OCI-LY7 (cell line): ENCODE data around the gene FBXO2. TPM values are rescaled to one million over a fixed set of nuclear protein-coding genes. Genes with fewer than 3 reads are reported as not detected.

Experiments
- BruUV-seq: library from RNA; stranded (reverse); fragments of 400-500 nt; replicated peaks from 2 replicates; lab custom pipeline; 2021; lab: Mats Ljungman, UMichigan
- CTCF ChIA-PET: fragments of 300-600 bp; sonication (Branson Sonifier 250); formaldehyde crosslinking; loops from one replicate; lab custom pipeline; 2022; ENCODE audit warnings: antibody characterized with exemption; ENCODE audit not compliant: unreplicated experiment; lab: Charles Lee
- POLR2A ChIA-PET: fragments of 300-600 bp; sonication (Branson Sonifier 250); formaldehyde crosslinking; loops from one replicate; lab custom pipeline; 2022; ENCODE audit warnings: antibody characterized with exemption; lab: Charles Lee
- DNase-seq: peaks from one replicate; pipeline ENCODE4 v3.0.0-alpha.2; 2015; ENCODE audit warnings: low spot score
- H2AFZ ChIP-seq: fragments of 200-600 bp; sonication (generic), shearing (Covaris generic); 2 replicates; pipeline ENCODE4 v1.6.1; 2014; ENCODE audit warnings: mild to moderate bottlenecking, antibody characterized with exemption, low read length, moderate library complexity
- H3K27ac ChIP-seq: fragments of 200-600 bp; sonication (generic); 2 replicates; pipeline ENCODE4 v1.5.1; 2014; ENCODE audit warnings: mixed run types, low read depth, mild to moderate bottlenecking, moderate library complexity, low read length, inconsistent platforms; ENCODE audit not compliant: poor library complexity, severe bottlenecking
- H3K36me3 ChIP-seq: fragments of 200-600 bp; sonication (generic); 2 replicates; pipeline ENCODE4 v1.6.1; 2014; ENCODE audit warnings: mild to moderate bottlenecking, antibody characterized with exemption, low read length, moderate library complexity, mixed read lengths; ENCODE audit not compliant: insufficient read depth
- H3K4me1 ChIP-seq: fragments of 200-600 bp; sonication (generic); 2 replicates; pipeline ENCODE4 v1.5.1; 2014; ENCODE audit warnings: mild to moderate bottlenecking, low read length; ENCODE audit not compliant: insufficient read depth, poor library complexity, severe bottlenecking
- H3K4me2 ChIP-seq: fragments of 200-600 bp; sonication (generic); 2 replicates; pipeline ENCODE4 v1.6.1; 2014; ENCODE audit warnings: mild to moderate bottlenecking, low read length
- H3K4me3 ChIP-seq: fragments of 200-600 bp; sonication (generic); 2 replicates; pipeline ENCODE4 v1.5.1; 2014; ENCODE audit warnings: mild to moderate bottlenecking, low read depth, low read length; ENCODE audit not compliant: poor library complexity, severe bottlenecking
- H3K79me2 ChIP-seq: fragments of 200-600 bp; sonication (generic); 2 replicates; pipeline ENCODE4 v1.6.1; 2016; ENCODE audit warnings: low read depth, mild to moderate bottlenecking, low read length, moderate library complexity, mixed read lengths; ENCODE audit not compliant: insufficient read depth
- H3K9me2 ChIP-seq: fragments of 200-600 bp; sonication (generic); 2 replicates; pipeline ENCODE4 v1.6.1; 2016; ENCODE audit warnings: mild to moderate bottlenecking, low read length, mixed read lengths; ENCODE audit not compliant: insufficient read depth
- H3K9me3 ChIP-seq: fragments of 200-600 bp; sonication (generic); 2 replicates; pipeline ENCODE4 v1.6.1; 2014; ENCODE audit warnings: mild to moderate bottlenecking, mixed run types, low read length, mixed read lengths
- H4K20me1 ChIP-seq: fragments of 200-600 bp; sonication (generic); 2 replicates; pipeline ENCODE4 v1.6.1; 2014; ENCODE audit warnings: mild to moderate bottlenecking, antibody characterized with exemption, low read length, moderate library complexity, mixed read lengths; ENCODE audit not compliant: insufficient read depth
- EZH2phosphoT487 ChIP-seq: fragments of 200-600 bp; sonication (generic); IDR thresholded peaks from 2 replicates; pipeline ENCODE4 v1.6.1; 2018; ENCODE audit warnings: low read depth, borderline replicate concordance, mild to moderate bottlenecking, mixed run types, antibody characterized with exemption, low read length, moderate library complexity, mixed read lengths
- intact Hi-C: fragments of 100-400 bp; cut with micrococcal nuclease; formaldehyde crosslinking; loops from one replicate; pipeline ENCODE4 v1.10.0; 2022; ENCODE audit not compliant: unreplicated experiment
- total RNA-seq, 2 experiments: library from RNA; depleted of rRNA in 1 of 2; stranded (reverse); fragments of >200 nt in 1 of 2; shearing (Covaris generic) in 1 of 2; gene quantifications; 2 replicates each; pipeline ENCODE4 v1.2.3, GENCODE V29; 2014 to 2022
- TF ChIP-seq, protein P1 (sequence below): fragments of 200-600 bp; sonication (generic); conservative IDR thresholded peaks from 2 replicates; pipeline ENCODE4 v1.5.1; 2014; ENCODE audit warnings: mild to moderate bottlenecking, antibody characterized with exemption, low read length, moderate library complexity, mixed read lengths

The FBXO2 gene
- total RNA-seq, 2 experiments from 2014 or later = 2.7 to 6.1 TPM

- BruUV-seq = no TSS peak
- TF ChIP-seq, protein P1, sequence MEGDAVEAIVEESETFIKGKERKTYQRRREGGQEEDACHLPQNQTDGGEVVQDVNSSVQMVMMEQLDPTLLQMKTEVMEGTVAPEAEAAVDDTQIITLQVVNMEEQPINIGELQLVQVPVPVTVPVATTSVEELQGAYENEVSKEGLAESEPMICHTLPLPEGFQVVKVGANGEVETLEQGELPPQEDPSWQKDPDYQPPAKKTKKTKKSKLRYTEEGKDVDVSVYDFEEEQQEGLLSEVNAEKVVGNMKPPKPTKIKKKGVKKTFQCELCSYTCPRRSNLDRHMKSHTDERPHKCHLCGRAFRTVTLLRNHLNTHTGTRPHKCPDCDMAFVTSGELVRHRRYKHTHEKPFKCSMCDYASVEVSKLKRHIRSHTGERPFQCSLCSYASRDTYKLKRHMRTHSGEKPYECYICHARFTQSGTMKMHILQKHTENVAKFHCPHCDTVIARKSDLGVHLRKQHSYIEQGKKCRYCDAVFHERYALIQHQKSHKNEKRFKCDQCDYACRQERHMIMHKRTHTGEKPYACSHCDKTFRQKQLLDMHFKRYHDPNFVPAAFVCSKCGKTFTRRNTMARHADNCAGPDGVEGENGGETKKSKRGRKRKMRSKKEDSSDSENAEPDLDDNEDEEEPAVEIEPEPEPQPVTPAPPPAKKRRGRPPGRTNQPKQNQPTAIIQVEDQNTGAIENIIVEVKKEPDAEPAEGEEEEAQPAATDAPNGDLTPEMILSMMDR = no peak
- no peak for TF ChIP-seq EZH2phosphoT487
- no peaks in the 10 kb centered on the region for H3K36me3 ChIP-seq
- H3K4me3 ChIP-seq = no peak overlapping the region
- DNase-seq = no peak
- H3K27ac ChIP-seq = no peak overlapping the region
- H3K9me2 ChIP-seq = no peaks in the 10 kb centered on the region
- no peak overlapping the region for H2AFZ ChIP-seq
- intact Hi-C loops = no loop called here
- ChIA-PET CTCF (interaction anchor here (0.5 kb wide), 1 partner anchor 469 kb away, joined by 5 read pairs; no protein-coding TSS in a partner anchor), POLR2A (interaction anchor here (0.6 kb wide), 1 partner anchor 21 kb away, joined by 3 read pairs; no protein-coding TSS in a partner anchor)
- H3K9me3 ChIP-seq = no peaks in the 10 kb centered on the region
- H3K79me2 ChIP-seq = no peaks in the 10 kb centered on the region
- no peaks in the 10 kb centered on the region for H3K4me1 ChIP-seq
- no peak overlapping the region for H3K4me2 ChIP-seq
- H4K20me1 ChIP-seq = no peaks in the 10 kb centered on the region
Measured at GRCh38 chr1:11690397-11691301, 36.4 kb upstream of the FBXO2 start.

DNA sequence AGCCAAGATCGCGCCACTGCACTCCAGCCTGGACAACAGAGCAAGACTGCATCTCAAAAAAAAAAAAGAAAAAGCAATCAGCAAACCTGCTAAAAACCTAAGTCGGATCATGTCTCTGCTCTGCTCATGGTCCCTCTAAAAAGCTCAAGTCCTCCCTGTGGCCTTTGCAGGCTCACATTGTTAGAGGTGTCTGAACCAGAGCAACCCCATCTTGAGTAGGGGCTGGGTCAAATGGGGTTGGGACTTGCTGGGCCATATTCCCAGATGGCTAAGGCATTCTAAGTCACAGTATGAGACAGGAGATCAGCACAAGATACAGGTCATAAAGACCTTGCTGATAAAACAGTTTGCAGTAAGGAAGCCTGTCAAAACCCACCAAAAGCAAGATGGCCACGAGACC is 34.3 kb upstream of the FBXO2 start:
- no peaks in the 10 kb centered on the region for H3K79me2 ChIP-seq
- H3K27ac ChIP-seq = no peak overlapping the region
- H3K36me3 ChIP-seq = no peaks in the 10 kb centered on the region
- intact Hi-C loops = no loop called here
- no peak for DNase-seq
- no peak overlapping the region for H3K4me2 ChIP-seq
- no peaks in the 10 kb centered on the region for H3K9me2 ChIP-seq
- CTCF ChIA-PET = no interaction called here
- TF ChIP-seq, protein P1 = no peak
- TF ChIP-seq EZH2phosphoT487 = no peak
- no peaks in the 10 kb centered on the region for H4K20me1 ChIP-seq
- no peaks in the 10 kb centered on the region for H3K9me3 ChIP-seq
- H3K4me1 ChIP-seq = peaks cover 3% of the 10 kb centered on the region
- no peak overlapping the region for H3K4me3 ChIP-seq
- POLR2A ChIA-PET = no interaction called here
- no peak overlapping the region for H2AFZ ChIP-seq
- no TSS peak for BruUV-seq
